WTC11 (cell line): Measurements from ENCODE around the gene ALMS1. TPM values are rescaled to one million over a fixed set of nuclear protein-coding genes. Genes with fewer than 3 reads are reported as not detected.

ENCODE experiments used
- ATAC-seq: fragments of 200-7000 bp; cut with Tn5 transposase; 2 replicates; pipeline ENCODE4 v1.10.0; 2021; ENCODE audit warnings: mild to moderate bottlenecking, moderate library complexity
- CTCF ChIA-PET: fragments of 300-600 bp; sonication (Branson Sonifier 250); formaldehyde crosslinking; loops from one replicate; lab custom pipeline; 2021; ENCODE audit warnings: antibody characterized with exemption; lab: Charles Lee
- POLR2A ChIA-PET: fragments of 350-600 bp; sonication (Branson Sonifier 250); formaldehyde crosslinking; loops from one replicate; lab custom pipeline; 2021; ENCODE audit warnings: antibody characterized with exemption; lab: Charles Lee
- DNase-seq: peaks from one replicate; pipeline ENCODE4 v3.0.0; 2021; ENCODE audit warnings: low spot score
- H3K27ac Mint-ChIP-seq: 2 replicates; pipeline ENCODE4 v1.8.0; 2021; ENCODE audit warnings: mixed read lengths
- H3K27me3 Mint-ChIP-seq: 2 replicates; pipeline ENCODE4 v1.8.0; 2021; ENCODE audit warnings: low read depth, mild to moderate bottlenecking, moderate library complexity, mixed read lengths
- H3K36me3 Mint-ChIP-seq: 2 replicates; pipeline ENCODE4 v1.8.0; 2021; ENCODE audit warnings: mixed read lengths
- H3K4me1 Mint-ChIP-seq: 2 replicates; pipeline ENCODE4 v1.8.0; 2022; ENCODE audit warnings: mixed read lengths
- H3K4me3 Mint-ChIP-seq: 2 replicates; pipeline ENCODE4 v1.8.0; 2021; ENCODE audit warnings: mild to moderate bottlenecking, moderate library complexity, mixed read lengths
- H3K9me3 Mint-ChIP-seq: 2 replicates; pipeline ENCODE4 v1.8.0; 2021; ENCODE audit warnings: mixed read lengths
- ATF6 ChIP-seq: sonication (generic); formaldehyde crosslinking; IDR thresholded peaks from 2 replicates; pipeline ENCODE4 v1.8.1; 2023; ENCODE audit warnings: mild to moderate bottlenecking, missing genetic modification reagents
- CREM ChIP-seq: sonication (generic); formaldehyde crosslinking; IDR thresholded peaks from 2 replicates; pipeline ENCODE4 v1.8.1; 2022; ENCODE audit warnings: mild to moderate bottlenecking, missing genetic modification reagents, moderate library complexity
- CTCF ChIP-seq: fragments of 200-600 bp; IDR thresholded peaks from 2 replicates; pipeline ENCODE4 v1.8.0; 2022; ENCODE audit warnings: antibody characterized with exemption
- E2F5 ChIP-seq: sonication (generic); formaldehyde crosslinking; IDR thresholded peaks from 2 replicates; pipeline ENCODE4 v1.8.1; 2022; ENCODE audit warnings: mild to moderate bottlenecking, moderate library complexity, missing genetic modification reagents
- ETV6 ChIP-seq: sonication (generic); formaldehyde crosslinking; IDR thresholded peaks from 2 replicates; pipeline ENCODE4 v1.8.1; 2022; ENCODE audit warnings: mild to moderate bottlenecking, missing genetic modification reagents
- FOXJ3 ChIP-seq: sonication (generic); formaldehyde crosslinking; IDR thresholded peaks from 2 replicates; pipeline ENCODE4 v1.9.0; 2021; ENCODE audit warnings: missing genetic modification reagents, mild to moderate bottlenecking, borderline replicate concordance
- GABPB1 ChIP-seq: sonication (generic); formaldehyde crosslinking; IDR thresholded peaks from 2 replicates; pipeline ENCODE4 v1.8.1; 2023; ENCODE audit warnings: mild to moderate bottlenecking, missing genetic modification reagents
- HMGA2 ChIP-seq: fragments of 250-450 bp; sonication (Bioruptor Pico); IDR thresholded peaks from 2 replicates; pipeline ENCODE4 v1.4.0; 2021; ENCODE audit warnings: mild to moderate bottlenecking, moderate library complexity
- NFATC4 ChIP-seq: fragments of 250-450 bp; sonication (Bioruptor Pico); IDR thresholded peaks from 2 replicates; pipeline ENCODE4 v1.9.0; 2021; ENCODE audit warnings: mild to moderate bottlenecking
- NR1H2 ChIP-seq: sonication (generic); formaldehyde crosslinking; IDR thresholded peaks from 2 replicates; pipeline ENCODE4 v1.9.0; 2021; ENCODE audit warnings: mild to moderate bottlenecking, moderate library complexity, missing genetic modification reagents
- NR2C2 ChIP-seq: sonication (generic); formaldehyde crosslinking; IDR thresholded peaks from 2 replicates; pipeline ENCODE4 v1.8.0; 2022; ENCODE audit warnings: mild to moderate bottlenecking, missing genetic modification reagents
- PREB ChIP-seq: sonication (generic); formaldehyde crosslinking; IDR thresholded peaks from 2 replicates; pipeline ENCODE4 v1.8.1; 2022; ENCODE audit warnings: mild to moderate bottlenecking, missing genetic modification reagents, moderate library complexity, borderline replicate concordance
- RELA ChIP-seq: sonication (generic); formaldehyde crosslinking; IDR thresholded peaks from 2 replicates; pipeline ENCODE4 v1.8.1; 2022; ENCODE audit warnings: missing genetic modification reagents, mild to moderate bottlenecking, borderline replicate concordance
- SP1 ChIP-seq: sonication (generic); formaldehyde crosslinking; conservative IDR thresholded peaks from 2 replicates; pipeline ENCODE4 v1.8.1; 2022; ENCODE audit warnings: missing genetic modification reagents
- ZNF263 ChIP-seq: sonication (generic); formaldehyde crosslinking; IDR thresholded peaks from 2 replicates; pipeline ENCODE4 v1.8.1; 2022; ENCODE audit warnings: low read depth, mild to moderate bottlenecking, moderate library complexity, missing genetic modification reagents
- ZNF317 ChIP-seq: sonication (generic); formaldehyde crosslinking; IDR thresholded peaks from 2 replicates; pipeline ENCODE4 v1.8.1; 2023; ENCODE audit warnings: low read depth, mild to moderate bottlenecking, moderate library complexity, missing genetic modification reagents, borderline replicate concordance
- ZNF396 ChIP-seq: fragments of 250-450 bp; sonication (Bioruptor Pico); IDR thresholded peaks from 2 replicates; pipeline ENCODE4 v1.8.0; 2021; ENCODE audit warnings: mild to moderate bottlenecking, moderate library complexity, borderline replicate concordance
- ZNF416 ChIP-seq: fragments of 250-450 bp; sonication (Bioruptor Pico); IDR thresholded peaks from 2 replicates; pipeline ENCODE4 v1.9.0; 2021; ENCODE audit warnings: mild to moderate bottlenecking, inconsistent platforms
- ZNF425 ChIP-seq: fragments of 250-450 bp; sonication (Bioruptor Pico); conservative IDR thresholded peaks from 2 replicates; pipeline ENCODE4 v1.9.0; 2021; ENCODE audit warnings: mild to moderate bottlenecking
- ZNF512 ChIP-seq: sonication (generic); formaldehyde crosslinking; IDR thresholded peaks from 2 replicates; pipeline ENCODE4 v1.8.1; 2022; ENCODE audit warnings: missing genetic modification reagents, borderline replicate concordance
- ZNF671 ChIP-seq: fragments of 250-450 bp; sonication (Bioruptor Pico); IDR thresholded peaks from 2 replicates; pipeline ENCODE4 v1.8.0; 2021; ENCODE audit warnings: mild to moderate bottlenecking
- total RNA-seq: library from RNA; stranded (reverse); gene quantifications from 3 replicates; pipeline ENCODE4 v1.2.3, GENCODE V29; 2021

ALMS1 gene
- total RNA-seq, 1 experiment from 2014 or later = 37.3 TPM

- no peak for DNase-seq
- TF ChIP-seq CTCF (no peak), ZNF263 (CRISPR knock-in tag) (no peak), HMGA2 (CRISPR knock-in tag) (no peak), GABPB1 (CRISPR knock-in tag) (no peak), NR2C2 (no peak), ZNF317 (CRISPR knock-in tag) (no peak), SP1 (CRISPR knock-in tag) (no peak), RELA (CRISPR knock-in tag) (no peak), NFATC4 (CRISPR knock-in tag) (no peak), ZNF671 (no peak), FOXJ3 (no peak), ATF6 (CRISPR knock-in tag) (no peak), ZNF425 (CRISPR knock-in tag) (no peak), ZNF512 (CRISPR knock-in tag) (no peak), PREB (CRISPR knock-in tag) (no peak), CREM (no peak)
- Mint-ChIP-seq H3K4me1 (no peaks in the 10 kb centered on the region), H3K27ac (no peak overlapping the region), H3K9me3 (no peaks in the 10 kb centered on the region), H3K36me3 (peaks cover 12% of the 10 kb centered on the region), H3K27me3 (no peaks in the 10 kb centered on the region), H3K4me3 (no peak overlapping the region)
- ATAC-seq = no peak
- CTCF ChIA-PET = no interaction called here
- POLR2A ChIA-PET = no interaction called here
These were observed 38.3 kb downstream of the ALMS1 start for GRCh38 chr2:73423913-73424312.

- Mint-ChIP-seq H3K27me3 (no peaks in the 10 kb centered on the region), H3K4me1 (no peaks in the 10 kb centered on the region), H3K9me3 (no peaks in the 10 kb centered on the region), H3K27ac (no peak overlapping the region), H3K36me3 (peaks cover 18% of the 10 kb centered on the region), H3K4me3 (no peak overlapping the region)
- DNase-seq (no peak), ATAC-seq (no peak)
- TF ChIP-seq E2F5 (CRISPR knock-in tag) = no peak
- no peak for TF ChIP-seq ETV6 (CRISPR knock-in tag)
- no peak for TF ChIP-seq ZNF396
- TF ChIP-seq ZNF416 = no peak
- TF ChIP-seq NR1H2 = no peak
- ChIA-PET CTCF (no interaction called here), POLR2A (no interaction called here)
These were observed 40.5 kb downstream of the ALMS1 start for GRCh38 chr2:73426176-73426575.
